Tibial nerve (tissue), 4 donors: ENCODE results near the gene PCDHA12.

ENCODE experiments used
- EP300 ChIP-seq, 2 donors: sonication (generic); formaldehyde crosslinking; IDR thresholded peaks; one replicate each; pipeline ENCODE4 v1.6.1; 2017; ENCODE audit warnings: antibody characterized with exemption in 2 of 2, mild to moderate bottlenecking in 1 of 2
- TF ChIP-seq, protein P1 (sequence below), 5 experiments: fragments of 200-600 bp in 3 of 5; fragments of 450-650 bp in 2 of 5; sonication (generic) in 3 of 5; IDR thresholded peaks; one replicate each; pipeline ENCODE4 v1.5.1; 2016 to 2019; ENCODE audit warnings: antibody characterized with exemption in 5 of 5, mild to moderate bottlenecking in 3 of 5, moderate library complexity in 2 of 5

DNA sequence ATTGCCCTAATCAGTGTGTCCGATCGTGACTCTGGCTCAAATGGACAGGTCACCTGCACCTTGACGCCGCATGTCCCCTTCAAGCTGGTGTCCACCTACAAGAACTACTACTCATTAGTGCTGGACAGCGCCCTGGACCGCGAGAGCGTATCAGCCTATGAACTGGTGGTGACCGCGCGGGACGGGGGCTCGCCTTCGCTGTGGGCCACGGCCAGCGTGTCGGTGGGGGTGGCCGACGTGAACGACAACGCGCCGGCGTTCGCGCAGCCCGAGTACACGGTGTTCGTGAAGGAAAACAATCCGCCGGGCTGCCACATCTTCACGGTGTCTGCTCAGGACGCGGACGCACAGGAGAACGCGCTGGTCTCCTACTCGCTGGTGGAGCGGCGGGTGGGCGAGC is 8.3 kb downstream of the PCDHA12 start:
- TF ChIP-seq, protein P1, sequence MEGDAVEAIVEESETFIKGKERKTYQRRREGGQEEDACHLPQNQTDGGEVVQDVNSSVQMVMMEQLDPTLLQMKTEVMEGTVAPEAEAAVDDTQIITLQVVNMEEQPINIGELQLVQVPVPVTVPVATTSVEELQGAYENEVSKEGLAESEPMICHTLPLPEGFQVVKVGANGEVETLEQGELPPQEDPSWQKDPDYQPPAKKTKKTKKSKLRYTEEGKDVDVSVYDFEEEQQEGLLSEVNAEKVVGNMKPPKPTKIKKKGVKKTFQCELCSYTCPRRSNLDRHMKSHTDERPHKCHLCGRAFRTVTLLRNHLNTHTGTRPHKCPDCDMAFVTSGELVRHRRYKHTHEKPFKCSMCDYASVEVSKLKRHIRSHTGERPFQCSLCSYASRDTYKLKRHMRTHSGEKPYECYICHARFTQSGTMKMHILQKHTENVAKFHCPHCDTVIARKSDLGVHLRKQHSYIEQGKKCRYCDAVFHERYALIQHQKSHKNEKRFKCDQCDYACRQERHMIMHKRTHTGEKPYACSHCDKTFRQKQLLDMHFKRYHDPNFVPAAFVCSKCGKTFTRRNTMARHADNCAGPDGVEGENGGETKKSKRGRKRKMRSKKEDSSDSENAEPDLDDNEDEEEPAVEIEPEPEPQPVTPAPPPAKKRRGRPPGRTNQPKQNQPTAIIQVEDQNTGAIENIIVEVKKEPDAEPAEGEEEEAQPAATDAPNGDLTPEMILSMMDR (IDR thresholded peaks at IDR 0.05): no peak
- no peak for TF ChIP-seq EP300 (IDR thresholded peaks at IDR 0.05)
